Liver (tissue), 3 donors: ENCODE data around the gene OR6C3.

Experiments used
- CTCF ChIP-seq: fragments of 150-350 bp; IDR thresholded peaks from 2 replicates; pipeline ENCODE4 v1.5.1; 2017; ENCODE audit warnings: improper control_type of control experiment, low read depth, low read length; ENCODE audit not compliant: missing input control
- MAX ChIP-seq: IDR thresholded peaks from 2 replicates; pipeline ENCODE4 v1.6.1; 2016; ENCODE audit warnings: antibody characterized with exemption
- REST ChIP-seq: IDR thresholded peaks from 2 replicates; pipeline ENCODE4 v1.6.1; 2016; ENCODE audit warnings: antibody characterized with exemption, mild to moderate bottlenecking
- RXRA ChIP-seq, 2 donors: IDR thresholded peaks; 2 replicates each; pipeline ENCODE4 v1.6.1; 2017 to 2018; ENCODE audit warnings: antibody characterized with exemption in 2 of 2, mild to moderate bottlenecking in 1 of 2
- YY1 ChIP-seq: IDR thresholded peaks from 2 replicates; pipeline ENCODE4 v1.6.1; 2016; ENCODE audit warnings: antibody characterized with exemption, mild to moderate bottlenecking
- ZBTB33 ChIP-seq: IDR thresholded peaks from 2 replicates; pipeline ENCODE4 v1.6.1; 2016; ENCODE audit warnings: antibody characterized with exemption
- donor health status: healthy.
- donor health status: healthy.

GRCh38 chr12:55280991-55281390 is 49.6 kb upstream of the OR6C3 start:
- no peak for TF ChIP-seq CTCF
- no peak for TF ChIP-seq YY1
- no peak for TF ChIP-seq REST
- TF ChIP-seq RXRA (IDR thresholded peaks at IDR 0.05): no peak
- no peak for TF ChIP-seq ZBTB33
- TF ChIP-seq MAX: no peak
